Right ventricle myocardium inferior (tissue), 1 donor: Measurements from ENCODE around the gene SDK1. TPM values are rescaled to one million over a fixed set of nuclear protein-coding genes. Genes with fewer than 3 reads are reported as not detected.
"Not testable (repeated sequence)": the region's sequence is repeated elsewhere in the genome, so short reads cannot be mapped to it uniquely, and the experiment has no call there.

Experiments
- ATAC-seq: fragments of 200-7000 bp; cut with Tn5 transposase; one replicate; pipeline ENCODE4 v1.9.1; 2020; ENCODE audit warnings: mild to moderate bottlenecking, moderate library complexity
- DNase-seq: peaks from one replicate; pipeline ENCODE4 v3.0.0; 2021; ENCODE audit errors: missing footprints
- intact Hi-C: fragments of 100-400 bp; cut with DNase I; formaldehyde crosslinking; loops from one replicate; pipeline ENCODE4 v1.11.0; 2022
- total RNA-seq: library from RNA; stranded (reverse); fragmentation: NEBNext Ultra II Directional; extraction: Animal tissue kit (Norgen Biotek cat#: 25700); gene quantifications from one replicate; pipeline ENCODE4 v1.2.1, GENCODE V29; 2021
- donor health status: DM: no; HTN: yes; CAD: no; lungs with severe emphysema.

Gene SDK1
- total RNA-seq, 1 donor from 2014 or later: 2.3 TPM

DNA sequence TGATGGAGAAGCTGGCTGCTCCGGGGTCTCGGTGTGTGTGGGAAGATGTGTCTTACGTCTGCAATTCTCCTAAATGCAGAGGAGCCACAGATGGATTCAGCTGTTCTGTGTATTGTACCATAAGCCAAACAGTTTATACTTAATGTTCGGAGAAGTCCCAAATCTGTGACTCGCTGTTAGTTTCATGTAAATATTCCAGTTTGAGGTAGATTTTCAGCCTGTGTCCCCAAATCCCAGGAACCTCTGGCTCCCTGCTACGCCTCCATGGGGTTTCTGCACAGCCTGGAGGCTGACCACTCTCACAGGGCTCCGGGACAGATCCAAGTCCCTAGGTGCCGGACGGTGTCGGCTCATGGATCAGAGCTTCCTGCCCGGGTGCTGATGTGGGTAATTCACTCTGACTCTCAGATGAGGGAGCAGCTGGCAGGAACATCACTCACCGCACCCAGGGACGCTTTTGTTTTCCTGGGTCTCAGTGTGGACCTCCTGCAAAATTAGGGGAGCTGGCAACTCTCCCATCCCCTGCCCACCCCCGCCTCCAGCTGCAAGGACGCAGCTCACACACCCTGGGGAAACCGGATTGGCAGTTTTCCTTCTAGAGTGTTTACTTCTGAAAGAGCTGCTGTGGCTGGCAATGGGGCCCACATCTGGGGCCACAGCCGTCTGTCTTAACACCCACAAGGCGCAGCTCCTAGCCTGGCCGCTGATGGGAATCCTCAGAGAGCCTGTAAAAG, 960.0 kb downstream of the SDK1 start:
- DNase-seq (peak; percentile 58), ATAC-seq (peak; percentile 37)
- intact Hi-C loops: no loop called here

DNA sequence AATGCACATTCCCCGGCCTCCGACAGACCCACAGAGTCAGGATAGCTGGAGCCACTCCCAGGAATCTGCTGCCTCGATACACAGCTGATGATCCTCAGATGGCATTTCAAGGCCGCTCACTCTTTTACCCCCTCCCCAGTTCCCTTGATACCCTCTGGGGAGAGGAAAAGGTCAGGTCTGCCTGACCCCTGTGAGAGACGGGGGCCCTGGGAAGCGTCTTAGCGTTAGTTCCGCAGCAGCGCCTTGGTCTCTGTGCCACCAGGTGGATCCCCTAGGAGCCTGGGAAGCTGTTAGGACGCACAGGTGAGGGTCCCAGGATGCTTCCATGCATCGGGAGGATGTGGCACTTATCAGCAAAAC, 960.5 kb downstream of the SDK1 start:
- intact Hi-C loops: no loop called here
- DNase-seq (no peak), ATAC-seq (no peak)

DNA sequence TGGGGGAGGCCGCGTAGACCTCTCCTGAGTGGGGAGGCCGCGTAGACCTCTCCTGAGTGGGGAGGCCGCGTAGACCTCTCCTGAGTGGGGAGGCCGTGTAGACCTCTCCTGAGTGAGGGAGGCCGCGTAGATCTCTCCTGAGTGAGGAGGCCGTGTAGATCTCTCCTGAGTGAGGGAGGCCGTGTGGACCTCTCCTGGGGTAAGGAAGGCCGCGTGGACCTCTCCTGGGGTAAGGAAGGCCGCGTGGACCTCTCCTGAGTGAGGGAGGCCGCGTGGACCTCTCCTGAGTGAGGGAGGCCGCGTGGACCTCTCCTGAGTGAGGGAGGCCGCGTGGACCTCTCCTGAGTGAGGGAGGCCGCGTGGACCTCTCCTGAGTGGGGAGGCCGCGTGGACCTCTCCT, 963.2 kb downstream of the SDK1 start:
- intact Hi-C loops, DNase-seq, ATAC-seq: not testable (repeated sequence)

DNA sequence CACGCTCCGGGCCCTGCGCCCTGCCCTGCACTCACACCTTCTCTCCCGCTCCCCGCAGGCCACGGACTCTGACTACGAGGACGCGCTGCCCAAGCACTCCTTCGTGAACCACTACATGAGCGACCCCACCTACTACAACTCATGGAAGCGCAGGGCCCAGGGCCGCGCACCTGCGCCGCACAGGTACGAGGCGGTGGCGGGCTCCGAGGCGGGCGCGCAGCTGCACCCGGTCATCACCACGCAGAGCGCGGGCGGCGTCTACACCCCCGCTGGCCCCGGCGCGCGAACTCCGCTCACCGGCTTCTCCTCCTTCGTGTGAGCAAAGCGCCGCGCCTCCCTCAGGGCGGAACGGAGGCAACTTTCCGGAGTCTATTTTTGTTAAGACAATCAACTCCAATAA, 964.0 kb downstream of the SDK1 start:
- intact Hi-C loops: no loop called here
- no peak for DNase-seq

DNA sequence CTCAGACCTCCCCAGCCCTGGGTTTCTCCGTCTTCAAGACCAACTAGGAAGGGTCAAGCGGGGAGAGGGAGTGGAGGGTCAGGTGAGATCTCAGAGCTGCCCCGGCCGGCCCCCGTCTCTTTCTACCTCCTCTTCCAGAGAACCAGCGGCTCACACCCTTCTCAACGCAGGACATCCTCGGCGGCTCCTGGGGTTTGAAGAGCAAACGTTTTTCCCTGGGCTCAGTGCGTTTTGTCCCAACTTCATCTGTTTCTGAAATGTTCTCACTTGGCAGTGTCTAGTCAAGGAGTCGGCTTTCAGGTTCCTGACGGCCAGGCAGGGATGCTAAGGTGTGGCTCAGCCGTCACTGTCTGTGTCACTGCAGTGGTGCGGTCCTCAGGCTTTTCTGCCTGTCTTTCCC, 964.6 kb downstream of the SDK1 start:
- DNase-seq (no peak), ATAC-seq (no peak)
- intact Hi-C loops: no loop called here

More for the DNA sequence above, 964.0 kb downstream of the SDK1 start:
- no peak for ATAC-seq

DNA sequence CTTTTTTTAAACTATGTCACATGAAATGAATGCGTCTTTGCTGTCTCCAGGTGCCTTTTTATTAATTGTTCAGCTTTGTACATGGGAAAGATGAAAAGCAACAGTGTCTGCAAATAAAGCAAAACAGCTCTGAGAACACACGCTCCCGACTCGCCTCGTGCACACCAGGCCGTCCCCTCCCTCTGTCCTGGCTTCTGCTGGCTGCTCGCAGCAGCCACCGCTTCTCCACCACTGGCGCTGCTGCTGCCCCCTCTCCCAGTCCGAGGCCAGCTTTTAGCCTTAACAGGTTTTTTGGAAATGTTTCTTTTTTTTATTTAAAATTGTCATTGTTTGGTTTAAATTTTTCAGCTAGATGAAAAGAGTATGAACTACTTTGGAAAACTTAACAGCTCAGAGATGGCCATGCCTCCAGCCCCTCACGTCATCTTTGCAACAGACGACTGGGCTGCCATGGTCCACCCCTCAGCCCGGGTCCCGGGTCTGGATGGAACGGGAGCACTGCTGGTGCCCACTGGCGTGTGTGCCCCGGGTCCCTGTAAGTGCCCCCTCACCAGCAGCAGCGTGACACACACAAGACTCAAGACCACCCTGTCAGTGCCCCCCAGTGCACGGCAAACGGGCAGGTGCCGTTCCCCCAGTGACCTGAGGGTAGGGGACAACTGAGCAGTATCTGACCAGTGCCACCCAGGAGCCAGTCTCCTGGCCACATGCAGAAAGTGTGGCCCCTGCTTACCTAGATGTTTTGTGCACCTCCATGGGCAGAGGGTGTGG, 965.4 kb downstream of the SDK1 start:
- no peak for ATAC-seq
- intact Hi-C loops: no loop called here
- no peak for DNase-seq

DNA sequence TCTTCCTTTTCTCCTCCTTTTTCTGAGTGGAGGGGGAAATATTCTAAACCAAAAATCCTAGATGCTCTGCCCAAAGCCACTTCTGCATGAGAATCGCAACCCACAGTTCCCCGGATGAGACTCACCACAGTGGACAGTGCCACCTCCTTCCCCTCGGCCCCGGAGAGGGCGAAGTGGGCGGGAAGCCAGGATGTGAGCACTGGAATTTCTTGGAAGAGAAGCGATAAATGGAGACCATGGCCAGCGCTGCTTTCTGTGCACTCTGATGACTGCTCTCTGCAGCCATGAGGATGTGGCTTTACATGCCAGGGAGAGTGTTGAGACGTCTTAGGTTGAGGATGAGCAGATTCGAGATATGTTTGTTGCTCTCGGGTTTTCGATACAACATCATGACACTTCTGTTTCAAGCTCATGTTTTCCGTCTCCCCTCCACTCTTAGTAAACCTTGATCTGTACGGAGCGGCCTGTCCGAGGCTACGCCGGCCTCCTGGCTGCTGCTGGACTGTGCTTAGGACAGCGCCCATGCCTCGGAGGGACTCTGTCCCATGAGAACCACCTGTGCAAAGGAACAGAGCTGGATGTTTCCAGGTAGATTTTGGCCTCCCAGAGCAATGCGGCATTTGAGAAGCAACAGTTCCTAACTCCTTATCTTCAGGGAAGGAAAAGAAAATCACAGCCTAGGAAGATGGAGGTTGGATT, 966.4 kb downstream of the SDK1 start:
- intact Hi-C loops: no loop called here
- no peak for DNase-seq
- no peak for ATAC-seq

DNA sequence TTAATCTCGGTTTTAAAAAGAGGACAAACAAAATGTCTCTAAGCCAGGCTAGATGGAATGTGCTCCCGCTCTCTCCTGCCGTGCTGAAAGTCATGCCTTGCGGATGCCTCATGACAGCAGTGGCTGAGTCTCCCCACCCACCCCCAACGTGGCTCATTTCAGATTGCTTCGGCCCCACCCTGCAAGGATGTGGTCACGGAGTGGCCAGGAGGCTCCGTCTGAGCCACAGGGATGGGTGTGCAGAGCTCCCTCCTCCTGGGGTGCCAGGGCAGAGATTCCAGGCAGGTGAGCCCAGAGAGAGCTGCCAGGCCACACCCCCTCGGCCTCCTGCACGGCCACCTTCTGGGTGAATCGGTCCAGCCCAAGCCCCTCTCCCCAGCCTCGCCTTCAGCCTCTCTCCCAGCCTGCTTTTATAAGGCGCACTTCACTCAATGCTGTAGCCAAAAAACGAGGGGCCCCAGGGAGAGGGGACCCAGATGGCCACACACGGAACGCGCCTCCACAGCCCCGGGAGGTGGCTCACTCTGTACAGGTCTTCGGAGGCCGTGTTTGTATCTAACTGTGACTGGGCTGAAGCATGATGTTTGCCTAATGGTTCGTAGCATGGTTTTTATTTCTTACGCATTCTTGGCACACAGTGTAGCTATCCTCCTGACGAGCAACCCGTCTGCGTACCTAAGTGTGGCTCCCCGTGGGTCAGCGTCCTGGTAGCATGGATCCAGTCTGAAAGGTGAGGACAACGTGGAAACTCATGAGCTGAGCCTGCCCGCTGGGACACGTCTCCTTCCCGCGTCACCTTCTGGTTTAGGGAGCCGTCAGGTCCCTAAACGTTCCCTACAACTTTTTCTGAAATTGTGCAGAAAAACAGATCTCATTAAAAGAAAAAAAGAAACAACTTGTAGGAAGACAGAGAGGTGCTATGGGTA, 967.3 kb downstream of the SDK1 start:
- intact Hi-C loops: no loop called here
- no peak for ATAC-seq
- no peak for DNase-seq

DNA sequence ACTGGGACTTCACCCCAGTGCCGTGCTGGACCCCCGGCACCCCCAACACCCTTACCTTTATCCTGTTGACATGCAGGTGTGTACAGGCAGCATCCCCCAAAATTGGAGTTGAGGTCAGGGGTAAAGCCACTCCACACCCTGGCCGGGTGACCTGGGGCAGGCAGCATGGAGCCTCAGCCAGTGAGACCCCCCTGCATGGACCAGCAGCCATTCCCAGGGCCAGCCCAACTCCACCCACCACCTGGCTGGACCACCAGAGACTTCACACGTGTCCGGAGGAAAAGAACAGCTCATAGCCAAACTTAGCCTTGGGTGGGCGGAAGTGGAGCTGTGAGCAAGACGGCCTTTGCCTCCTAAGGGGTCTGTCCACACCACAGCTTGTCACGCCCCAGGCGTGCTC, 968.0 kb downstream of the SDK1 start:
- ATAC-seq: no peak
- intact Hi-C loops: no loop called here
- DNase-seq: no peak

DNA sequence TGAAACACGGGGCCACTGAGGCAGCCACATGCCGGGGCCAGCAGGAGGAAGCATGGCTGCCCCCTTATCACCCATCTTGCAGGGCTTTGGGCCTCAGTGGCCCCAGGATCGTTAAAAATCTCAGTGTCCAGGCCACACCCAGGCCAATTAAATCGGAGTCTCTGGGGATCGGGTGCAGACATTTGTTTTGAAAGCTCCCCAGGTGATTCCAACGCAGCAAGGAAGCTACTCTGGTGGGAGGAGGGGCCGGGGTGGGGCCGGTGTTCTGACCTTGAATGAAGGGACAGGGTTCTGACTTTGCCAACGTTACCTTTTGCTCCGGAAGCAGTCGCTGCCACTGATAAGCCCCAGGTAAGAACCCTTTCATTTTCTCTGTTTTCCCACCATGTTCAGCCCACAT, 968.7 kb downstream of the SDK1 start:
- ATAC-seq: no peak
- intact Hi-C loops: no loop called here

DNA sequence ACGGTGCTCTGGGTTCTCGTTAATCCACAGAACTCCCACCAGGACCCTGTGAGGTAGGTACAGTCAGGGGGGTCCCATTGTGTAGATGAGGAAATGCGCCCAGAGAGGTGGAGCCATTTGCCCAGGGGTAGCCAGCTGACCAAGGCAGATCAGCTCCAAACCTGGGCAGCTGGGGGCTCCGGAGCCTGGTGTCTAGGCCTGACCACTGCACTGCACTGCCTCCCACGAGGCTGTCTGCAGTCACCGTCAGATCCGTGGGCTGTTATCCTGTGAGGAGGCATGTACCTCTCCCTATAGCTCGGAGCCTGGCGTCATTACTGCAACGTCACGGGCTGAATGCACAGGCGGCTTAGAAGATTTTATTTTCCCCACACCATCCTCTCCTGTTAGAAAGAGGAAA, 969.2 kb downstream of the SDK1 start:
- intact Hi-C loops: no loop called here
- DNase-seq (no peak), ATAC-seq (no peak)

More for the DNA sequence above, 968.7 kb downstream of the SDK1 start:
- DNase-seq: no peak

DNA sequence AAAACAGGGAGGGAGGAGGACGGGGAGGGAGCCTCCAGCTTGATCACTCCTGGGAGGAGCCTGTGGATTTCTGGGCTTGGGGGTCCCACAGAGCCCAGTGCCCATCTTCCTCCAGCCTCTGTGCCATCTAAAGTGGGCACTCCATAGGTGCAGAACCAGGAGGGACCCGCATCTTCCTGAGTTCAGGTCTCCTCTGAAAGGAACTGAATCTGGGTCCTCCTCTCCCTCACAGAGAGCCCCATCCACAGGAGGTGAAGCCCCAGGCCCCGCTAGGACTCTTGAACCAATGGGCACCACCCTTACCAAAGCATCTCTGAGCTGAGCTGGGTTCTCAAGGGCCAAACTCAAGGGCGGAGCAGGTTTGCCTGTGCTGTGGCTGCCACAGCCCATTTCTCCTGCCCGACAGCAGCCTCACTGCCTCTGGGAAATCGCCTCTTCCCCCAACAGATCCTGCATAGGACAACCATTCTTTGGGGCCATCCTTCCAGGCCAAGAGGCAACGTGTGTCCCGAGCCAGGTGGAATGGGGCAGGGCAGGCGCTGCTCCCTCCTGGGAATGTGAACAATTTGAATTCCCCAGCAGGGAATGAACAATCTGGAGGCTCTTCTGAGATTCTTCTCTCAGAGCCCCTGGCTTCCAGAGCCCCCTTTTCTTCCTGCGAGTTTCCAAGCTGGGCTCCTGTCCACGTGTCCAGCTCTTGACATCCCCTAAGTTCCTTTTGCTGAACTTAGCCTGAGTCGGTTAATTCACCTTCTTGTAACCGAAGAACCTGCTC, 970.1 kb downstream of the SDK1 start:
- DNase-seq: no peak
- intact Hi-C loops: no loop called here

DNA sequence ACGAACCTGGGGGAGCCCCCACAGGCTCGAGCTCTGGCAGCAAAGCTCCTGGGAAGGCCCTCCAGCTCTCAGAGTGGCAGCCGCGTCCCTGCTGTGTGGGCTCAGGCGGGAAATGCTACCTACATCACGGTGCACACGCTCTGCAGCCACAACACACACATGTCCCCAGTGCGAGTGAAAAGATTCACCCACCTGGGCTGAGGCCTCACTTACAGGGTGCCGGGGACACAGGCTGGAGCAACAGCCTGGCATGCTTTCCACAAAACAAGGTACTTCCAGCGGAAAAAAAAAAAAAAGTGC, 970.6 kb downstream of the SDK1 start:
- DNase-seq (no peak), ATAC-seq (no peak)
- intact Hi-C loops: no loop called here

More for the DNA sequence above, 970.1 kb downstream of the SDK1 start:
- no peak for ATAC-seq

DNA sequence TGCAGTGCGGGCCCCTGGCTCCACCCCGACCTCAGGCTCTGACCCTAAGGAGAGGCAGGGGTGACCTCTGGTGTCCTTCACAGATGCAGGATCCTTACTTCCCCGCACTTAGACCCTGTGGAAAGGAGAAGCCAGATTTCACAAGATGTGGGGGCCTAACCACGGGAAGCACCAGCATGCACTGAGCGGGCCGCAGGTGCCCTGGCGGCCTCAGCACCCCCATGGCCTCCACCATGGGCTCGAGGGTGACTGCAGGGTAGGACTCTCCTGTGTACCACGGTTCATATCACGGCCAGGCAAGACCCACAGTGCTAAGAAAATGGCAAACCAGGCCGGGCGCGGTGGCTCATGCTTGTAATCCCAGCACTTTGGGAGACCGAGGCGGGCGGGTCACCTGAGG, 971.1 kb downstream of the SDK1 start:
- intact Hi-C loops: no loop called here
- ATAC-seq: no peak
- no peak for DNase-seq

DNA sequence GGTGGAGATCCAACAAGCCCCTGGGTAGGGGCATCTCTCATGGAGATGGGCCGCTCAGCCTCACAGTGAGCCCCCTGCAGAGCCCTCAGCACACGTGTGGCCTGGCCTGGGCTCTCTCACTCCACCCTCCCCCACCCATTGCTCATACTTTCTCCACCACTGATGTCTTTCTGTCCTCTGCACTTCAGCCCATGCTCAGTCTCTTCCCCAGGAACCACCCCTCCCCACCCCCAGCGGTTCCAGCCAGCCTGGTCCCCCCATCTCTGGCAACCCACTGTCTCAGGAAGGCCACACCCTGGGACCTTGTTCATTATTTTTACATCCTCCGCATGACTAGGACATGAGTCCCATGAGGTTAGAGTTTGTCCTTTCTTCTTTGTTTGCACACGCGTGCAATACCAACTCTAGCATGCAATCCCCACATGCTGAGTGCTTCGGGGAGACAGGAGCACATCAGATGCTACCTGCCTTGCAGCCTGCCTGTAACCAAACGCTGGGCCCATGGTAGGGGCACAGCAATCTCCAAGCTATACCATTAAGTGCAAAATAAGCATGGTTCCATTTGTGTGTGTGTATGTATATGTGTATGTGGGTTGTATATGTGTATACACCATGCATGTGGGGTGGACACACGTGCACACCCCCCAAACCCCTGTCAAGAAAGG, 972.6 kb downstream of the SDK1 start:
- ATAC-seq (no peak), DNase-seq (no peak)
- intact Hi-C loops: no loop called here

DNA sequence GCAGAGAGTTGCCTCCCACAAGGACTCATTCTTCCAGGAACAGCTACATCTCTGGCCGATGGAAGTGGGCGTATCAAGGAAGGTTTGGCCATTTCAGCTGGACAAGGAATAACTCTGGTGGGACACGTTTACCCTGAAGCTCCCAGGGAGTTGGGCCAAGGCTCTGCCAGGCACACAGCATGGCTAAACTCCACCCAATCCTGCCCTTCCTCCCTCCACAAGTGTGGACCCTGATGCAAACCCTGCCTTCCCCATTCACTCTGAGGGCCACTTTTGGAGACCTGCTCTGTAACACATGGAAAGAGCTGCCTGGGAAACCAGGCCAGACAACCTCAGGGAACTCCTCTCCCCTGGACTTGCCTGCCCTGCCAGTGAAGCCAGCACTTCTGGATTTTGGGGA, 973.2 kb downstream of the SDK1 start:
- intact Hi-C loops: no loop called here
- ATAC-seq (no peak), DNase-seq (no peak)

DNA sequence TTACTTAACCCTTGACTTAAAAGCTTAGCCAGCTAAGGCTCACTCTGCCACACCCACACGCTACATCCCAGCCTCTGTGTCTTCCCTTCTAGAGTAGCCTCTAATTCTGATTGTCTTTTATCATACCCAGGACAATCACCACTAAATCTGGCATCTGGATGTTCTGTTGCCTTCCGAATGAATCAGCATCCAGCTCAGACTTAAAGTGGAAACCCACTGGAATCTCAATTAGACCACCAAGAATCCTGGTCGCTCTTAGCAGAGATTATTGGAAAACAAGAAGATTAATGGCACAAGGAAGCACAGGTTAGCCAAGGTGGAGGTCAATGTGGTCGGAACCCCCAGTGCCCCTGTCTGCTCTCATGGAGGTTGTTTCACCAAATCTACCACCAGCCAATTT, 976.9 kb downstream of the SDK1 start:
- DNase-seq (no peak), ATAC-seq (no peak)
- intact Hi-C loops: no loop called here

DNA sequence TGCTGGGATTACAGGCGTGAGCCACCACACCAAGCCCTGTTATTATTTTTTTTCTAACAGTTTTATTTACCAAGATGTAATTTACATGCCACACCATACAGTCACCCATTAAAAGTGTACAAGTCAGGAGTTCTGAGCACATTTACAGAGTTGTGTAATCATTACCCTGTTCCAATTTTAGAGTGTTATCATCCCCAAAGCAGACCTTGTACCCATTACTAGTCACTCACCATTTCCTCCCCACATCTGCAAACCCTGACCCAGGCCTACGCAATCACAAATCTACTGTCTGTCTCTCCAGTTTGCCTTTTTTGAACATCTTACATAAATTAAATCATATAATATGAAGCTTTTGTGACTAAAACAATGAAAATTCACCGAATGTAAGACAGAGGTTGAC, 978.2 kb downstream of the SDK1 start:
- ATAC-seq (no peak), DNase-seq (no peak)
- intact Hi-C loops: no loop called here
